Measurements from ENCODE around the gene RAB3C. TPM values are rescaled to one million over a fixed set of nuclear protein-coding genes. Genes with fewer than 3 reads are reported as not detected.

Gene RAB3C
- total RNA-seq, 1 donor from 2014 or later: not detected

GRCh38 chr5:58635416-58635815 lies 52.5 kb downstream of the RAB3C start:
- no peak for DNase-seq (ENCODE audit: low read depth)
- H3K4me3 ChIP-seq (ENCODE audit: low read depth, low read length): no peak overlapping the region
- TF ChIP-seq CTCF (conservative IDR thresholded peaks at IDR 0.05; ENCODE audit: low read depth, low read length): no peak

- TF ChIP-seq CTCF (conservative IDR thresholded peaks at IDR 0.05; ENCODE audit: low read depth, low read length): no peak
- no peak for DNase-seq (ENCODE audit: low read depth)
- H3K4me3 ChIP-seq (ENCODE audit: low read depth, low read length): no peak overlapping the region
Measured at GRCh38 chr5:58640011-58640410, 57.1 kb downstream of the RAB3C start.

GRCh38 chr5:58641533-58641932 lies 58.7 kb downstream of the RAB3C start:
- no peak overlapping the region for H3K4me3 ChIP-seq (ENCODE audit: low read depth, low read length)
- TF ChIP-seq CTCF (conservative IDR thresholded peaks at IDR 0.05; ENCODE audit: low read depth, low read length): no peak
- DNase-seq (ENCODE audit: low read depth): no peak

GRCh38 chr5:58648846-58649245 lies 66.0 kb downstream of the RAB3C start:
- H3K4me3 ChIP-seq (ENCODE audit: low read depth, low read length): no peak overlapping the region
- DNase-seq (ENCODE audit: low read depth): no peak
- TF ChIP-seq CTCF (conservative IDR thresholded peaks at IDR 0.05; ENCODE audit: low read depth, low read length): no peak

GRCh38 chr5:58649716-58650115 lies 66.8 kb downstream of the RAB3C start:
- TF ChIP-seq CTCF (conservative IDR thresholded peaks at IDR 0.05; ENCODE audit: low read depth, low read length): no peak
- DNase-seq (ENCODE audit: low read depth): no peak
- H3K4me3 ChIP-seq (ENCODE audit: low read depth, low read length): no peak overlapping the region

GRCh38 chr5:58653521-58653920 lies 70.6 kb downstream of the RAB3C start:
- TF ChIP-seq CTCF (conservative IDR thresholded peaks at IDR 0.05; ENCODE audit: low read depth, low read length): no peak
- DNase-seq (ENCODE audit: low read depth): no peak
- no peak overlapping the region for H3K4me3 ChIP-seq (ENCODE audit: low read depth, low read length)

- DNase-seq (ENCODE audit: low read depth): no peak
- no peak overlapping the region for H3K4me3 ChIP-seq (ENCODE audit: low read depth, low read length)
- TF ChIP-seq CTCF (conservative IDR thresholded peaks at IDR 0.05; ENCODE audit: low read depth, low read length): no peak
Measured at GRCh38 chr5:58666141-58666540, 83.3 kb downstream of the RAB3C start.
